Gastroesophageal sphincter (tissue), 4 donors: ENCODE results near the gene USP6NL. TPM values are rescaled to one million over a fixed set of nuclear protein-coding genes. Genes with fewer than 3 reads are reported as not detected.

Experiments used
- ATAC-seq: fragments of 150-250 bp; one replicate; pipeline ENCODE4 v1.9.1; 2016; ENCODE audit warnings: mild to moderate bottlenecking, moderate library complexity
- H3K27ac ChIP-seq, 4 donors: fragments of 200-600 bp; sonication (generic) in 3 of 4; 1 replicate in 3 of 4; 2 replicates in 1 of 4; pipeline ENCODE4 v1.5.1; 2016 to 2019
- H3K27me3 ChIP-seq: fragments of 200-600 bp; sonication (generic); one replicate; pipeline ENCODE4 v1.5.1; 2019
- H3K36me3 ChIP-seq, 2 donors: fragments of 200-600 bp; sonication (generic); one replicate each; pipeline ENCODE4 v1.5.1; 2019; ENCODE audit warnings: control low read depth in 1 of 2
- H3K4me1 ChIP-seq, 3 donors: fragments of 200-600 bp; sonication (generic); 1 replicate in 2 of 3; 2 replicates in 1 of 3; pipeline ENCODE4 v1.5.1; 2016 to 2019; ENCODE audit warnings: control low read depth in 2 of 3
- H3K4me3 ChIP-seq, 2 donors: fragments of 200-600 bp; sonication (generic); one replicate each; pipeline ENCODE4 v1.5.1; 2019; ENCODE audit warnings: mild to moderate bottlenecking in 1 of 2, moderate library complexity in 1 of 2
- H3K9me3 ChIP-seq, 3 donors: fragments of 200-600 bp; sonication (generic); one replicate each; pipeline ENCODE4 v1.5.1; 2017 to 2019; ENCODE audit warnings: control low read depth in 2 of 3
- EP300 ChIP-seq: sonication (generic); formaldehyde crosslinking; IDR thresholded peaks from one replicate; pipeline ENCODE4 v1.6.1; 2017; ENCODE audit warnings: antibody characterized with exemption, mild to moderate bottlenecking
- POLR2A ChIP-seq, 2 donors: fragments of 450-650 bp; IDR thresholded peaks; one replicate each; pipeline ENCODE4 v1.6.1; 2017; ENCODE audit warnings: antibody characterized with exemption in 2 of 2, mild to moderate bottlenecking in 2 of 2, moderate library complexity in 1 of 2
- POLR2AphosphoS5 ChIP-seq: sonication (generic); formaldehyde crosslinking; IDR thresholded peaks from one replicate; pipeline ENCODE4 v1.6.1; 2017; ENCODE audit warnings: antibody characterized with exemption
- WGBS, 2 donors: methylation state at CpG; one replicate each; pipeline ENCODE4 v1.1.5; 2018; ENCODE audit warnings: low coverage in 1 of 2; 5-methylcytosine and 5-hydroxymethylcytosine counted together
- total RNA-seq, 4 donors: library from RNA; depleted of rRNA; stranded (reverse); fragments of >200 nt; gene quantifications; one replicate each; pipeline ENCODE4 v1.1.0, GENCODE V29; 2016
- TF ChIP-seq, protein P1 (sequence below), 4 experiments: fragments of 200-600 bp in 2 of 4; fragments of 450-650 bp in 2 of 4; sonication (generic) in 1 of 4; IDR thresholded peaks; one replicate each; pipeline ENCODE4 v1.5.1; 2017 to 2019; ENCODE audit warnings: antibody characterized with exemption in 4 of 4, mild to moderate bottlenecking in 2 of 4, moderate library complexity in 2 of 4

USP6NL gene
- total RNA-seq, 4 donors from 2014 or later = 9.0 to 14.7 (median 12.5) TPM

- Histone ChIP-seq H3K27ac (no peak overlapping the region), H3K9me3 (no peaks in the 10 kb centered on the region), H3K36me3 (peaks cover 0 to 44% of the 10 kb centered on the region in 2 donors), H3K4me3 (no peak overlapping the region), H3K4me1 (no peaks in the 10 kb centered on the region), H3K27me3 (no peaks in the 10 kb centered on the region)
- 90 to 100% methylated on average over 1 to 5 of the region's 6 CpGs for WGBS, 2 donors
- TF ChIP-seq, protein P1, sequence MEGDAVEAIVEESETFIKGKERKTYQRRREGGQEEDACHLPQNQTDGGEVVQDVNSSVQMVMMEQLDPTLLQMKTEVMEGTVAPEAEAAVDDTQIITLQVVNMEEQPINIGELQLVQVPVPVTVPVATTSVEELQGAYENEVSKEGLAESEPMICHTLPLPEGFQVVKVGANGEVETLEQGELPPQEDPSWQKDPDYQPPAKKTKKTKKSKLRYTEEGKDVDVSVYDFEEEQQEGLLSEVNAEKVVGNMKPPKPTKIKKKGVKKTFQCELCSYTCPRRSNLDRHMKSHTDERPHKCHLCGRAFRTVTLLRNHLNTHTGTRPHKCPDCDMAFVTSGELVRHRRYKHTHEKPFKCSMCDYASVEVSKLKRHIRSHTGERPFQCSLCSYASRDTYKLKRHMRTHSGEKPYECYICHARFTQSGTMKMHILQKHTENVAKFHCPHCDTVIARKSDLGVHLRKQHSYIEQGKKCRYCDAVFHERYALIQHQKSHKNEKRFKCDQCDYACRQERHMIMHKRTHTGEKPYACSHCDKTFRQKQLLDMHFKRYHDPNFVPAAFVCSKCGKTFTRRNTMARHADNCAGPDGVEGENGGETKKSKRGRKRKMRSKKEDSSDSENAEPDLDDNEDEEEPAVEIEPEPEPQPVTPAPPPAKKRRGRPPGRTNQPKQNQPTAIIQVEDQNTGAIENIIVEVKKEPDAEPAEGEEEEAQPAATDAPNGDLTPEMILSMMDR (IDR thresholded peaks at IDR 0.05) = no peak
- TF ChIP-seq EP300 = no peak
- no peak for TF ChIP-seq POLR2AphosphoS5
- no peak for TF ChIP-seq POLR2A (IDR thresholded peaks at IDR 0.05)
- no peak for ATAC-seq
These were observed 117.8 kb downstream of the USP6NL start for GRCh38 chr10:11493646-11494045.

- H3K4me3 ChIP-seq = no peak overlapping the region
- no peaks in the 10 kb centered on the region for H3K9me3 ChIP-seq
- H3K4me1 ChIP-seq = no peaks in the 10 kb centered on the region
- no peak for ATAC-seq
- peaks cover 0 to 45% of the 10 kb centered on the region in 2 donors for H3K36me3 ChIP-seq
- no peak overlapping the region for H3K27ac ChIP-seq
- 100% methylated on average over 2 of the region's 2 CpGs; no CpG with 5 or more reads in 1 of the 2 donors for WGBS, 2 donors
- TF ChIP-seq EP300 (no peak), POLR2A (IDR thresholded peaks at IDR 0.05) (no peak), POLR2AphosphoS5 (no peak)
- TF ChIP-seq, protein P1 (IDR thresholded peaks at IDR 0.05) = no peak
- H3K27me3 ChIP-seq = no peaks in the 10 kb centered on the region
These were observed 120.4 kb downstream of the USP6NL start for GRCh38 chr10:11491087-11491486.

DNA sequence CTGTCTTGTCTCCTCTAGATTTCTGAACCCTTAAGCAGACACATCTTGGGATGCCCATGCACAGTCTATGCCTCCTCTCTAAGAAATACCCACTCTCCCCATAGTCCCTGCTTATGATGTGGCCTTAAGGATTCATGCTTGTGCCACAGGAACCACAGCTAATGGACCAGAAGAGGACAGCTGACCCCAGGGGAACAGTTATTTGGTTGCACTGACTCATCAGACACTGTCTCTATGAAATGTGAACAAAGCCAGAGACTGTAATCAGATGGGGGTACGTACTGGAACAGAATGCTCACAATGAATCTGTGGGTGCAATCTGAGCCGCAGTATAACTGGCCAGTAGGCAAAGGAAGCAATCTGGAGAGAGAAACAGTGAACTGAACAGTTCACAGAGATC lies 121.9 kb downstream of the USP6NL start:
- Histone ChIP-seq H3K9me3 (no peaks in the 10 kb centered on the region), H3K36me3 (peaks cover 0 to 48% of the 10 kb centered on the region in 2 donors), H3K4me1 (no peaks in the 10 kb centered on the region), H3K27me3 (no peaks in the 10 kb centered on the region), H3K27ac (no peak overlapping the region), H3K4me3 (no peak overlapping the region)
- 76% methylated on average over 2 of the region's 2 CpGs; no CpG with 5 or more reads in 1 of the 2 donors for WGBS, 2 donors
- no peak for TF ChIP-seq POLR2A (IDR thresholded peaks at IDR 0.05)
- TF ChIP-seq POLR2AphosphoS5 = no peak
- no peak for TF ChIP-seq EP300
- TF ChIP-seq, protein P1 (IDR thresholded peaks at IDR 0.05) = no peak
- ATAC-seq = no peak

GRCh38 chr10:11488126-11488525 lies 123.3 kb downstream of the USP6NL start:
- peaks cover 0 to 46% of the 10 kb centered on the region in 2 donors for H3K36me3 ChIP-seq
- no peak for TF ChIP-seq POLR2AphosphoS5
- TF ChIP-seq, protein P1 (IDR thresholded peaks at IDR 0.05) = no peak
- H3K9me3 ChIP-seq = no peaks in the 10 kb centered on the region
- no peaks in the 10 kb centered on the region for H3K4me1 ChIP-seq
- H3K27ac ChIP-seq = no peak overlapping the region
- H3K27me3 ChIP-seq = no peaks in the 10 kb centered on the region
- 100% methylated on average over 1 to 2 of the region's 4 CpGs for WGBS, 2 donors
- no peak for ATAC-seq
- H3K4me3 ChIP-seq = no peak overlapping the region

DNA sequence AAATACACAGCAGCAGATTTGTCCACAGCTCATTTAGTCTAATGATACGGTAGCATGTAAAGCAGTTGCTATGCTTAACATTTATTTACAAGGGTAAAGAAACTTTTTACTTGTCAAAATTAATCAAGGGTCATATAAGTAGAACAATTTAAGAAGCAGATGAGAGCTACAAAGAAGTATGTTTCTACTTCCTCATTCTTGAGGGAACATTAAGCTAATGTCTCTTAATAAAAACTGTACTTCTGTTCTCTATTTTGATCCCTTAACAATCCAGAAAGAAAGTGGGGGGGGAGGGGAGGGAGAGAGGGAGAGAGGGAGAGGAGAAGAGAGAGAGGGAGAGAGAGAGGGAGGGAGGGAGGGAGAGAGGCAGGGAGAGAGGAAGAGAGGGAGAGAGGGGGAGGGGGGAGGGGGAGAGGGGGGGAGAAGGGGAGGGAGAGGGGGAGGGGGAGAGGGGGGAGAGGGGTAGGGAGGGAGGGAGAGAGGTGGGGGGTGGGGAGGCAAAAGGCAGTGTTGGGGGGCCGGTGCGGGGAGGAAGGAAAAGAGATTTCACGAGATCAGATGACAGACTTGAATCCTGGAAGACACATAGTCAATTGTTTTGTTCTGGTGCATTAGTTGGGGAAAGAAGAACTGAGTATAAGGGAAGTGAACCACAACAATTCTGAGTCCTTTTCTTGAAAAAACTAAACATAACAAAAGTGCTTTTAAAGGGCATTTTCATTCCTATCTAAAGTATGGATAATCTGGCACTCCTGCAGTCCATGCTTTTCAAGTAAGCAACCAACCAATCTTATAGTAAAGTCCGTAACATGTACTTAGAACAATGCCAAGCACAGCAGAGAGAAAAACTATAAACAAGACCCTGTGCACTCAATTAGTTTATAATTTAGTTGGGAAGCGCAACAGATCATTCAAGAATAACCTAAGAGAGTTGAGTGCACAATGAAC lies 128.0 kb downstream of the USP6NL start:
- Histone ChIP-seq H3K36me3 (peaks cover 0 to 24% of the 10 kb centered on the region in 2 donors), H3K4me3 (no peak overlapping the region), H3K27ac (no peak overlapping the region), H3K27me3 (no peaks in the 10 kb centered on the region), H3K4me1 (no peaks in the 10 kb centered on the region), H3K9me3 (no peaks in the 10 kb centered on the region)
- ATAC-seq = no peak
- WGBS, 2 donors = 90 to 100% methylated on average over 1 to 5 of the region's 6 CpGs
- TF ChIP-seq, protein P1 (IDR thresholded peaks at IDR 0.05) = no peak
- TF ChIP-seq EP300 = no peak
